K562 (cell line): ENCODE data around the gene MAB21L3. TPM values are rescaled to one million over a fixed set of nuclear protein-coding genes. Genes with fewer than 3 reads are reported as not detected.

Experiments used
- ATAC-seq: fragments of 200-7000 bp; cut with Tn5 transposase; 3 replicates; pipeline ENCODE4 v1.9.1; 2020; ENCODE audit warnings: moderate library complexity
- BruUV-seq: library from RNA; stranded (reverse); fragments of 400-500 nt; replicated peaks from 2 replicates; lab custom pipeline; 2021; lab: Mats Ljungman, UMichigan
- CTCF ChIA-PET: fragments of 300-600 bp; formaldehyde crosslinking; extraction: SDS; loops from one replicate; lab custom pipeline; 2021; ENCODE audit warnings: low intra/inter-chr PET ratio; lab: Yijun Ruan, JAX
- POLR2A ChIA-PET: fragments of 300-600, 350-650 bp; sonication (Branson Sonifier 250); formaldehyde crosslinking; extraction: SDS; loops from one replicate; lab custom pipeline; 2021; ENCODE audit warnings: antibody characterized with exemption, inconsistent platforms; lab: Yijun Ruan, JAX
- DNase-seq, 4 experiments: peaks; one replicate each; pipeline versions ENCODE4 v3.0.0 to v3.0.0-alpha.2; 2011 to 2018; ENCODE audit warnings: low spot score in 3 of 4, mixed read lengths in 3 of 4; ENCODE audit errors: extremely low read depth in 1 of 4
- FAIRE-seq: peaks from 2 replicates; lab custom pipeline; 2011; peaks lifted over from hg19 to GRCh38; lab: Jason Lieb, UNC
- H2AFZ ChIP-seq: 2 replicates; pipeline ENCODE4 v1.6.0; 2011; ENCODE audit warnings: low read depth, low read length, control low read depth, inconsistent platforms
- H3K27ac ChIP-seq: fragments of 200-600 bp; 3 replicates; pipeline ENCODE4 v1.8.0; 2011; ENCODE audit warnings: low read depth, mild to moderate bottlenecking, control low read depth, inconsistent platforms, low read length, moderate library complexity, mixed read lengths; ENCODE audit errors: extremely low read depth
- H3K27me3 ChIP-seq, 2 experiments: fragments of 300-600 bp in 1 of 2; 2 replicates in 1 of 2; 3 replicates in 1 of 2; pipeline versions ENCODE4 v1.6.0 to v1.8.0; 2011; ENCODE audit warnings: inconsistent platforms in 2 of 2, low read length in 2 of 2, mild to moderate bottlenecking in 1 of 2, mixed read lengths in 1 of 2, moderate library complexity in 1 of 2; ENCODE audit not compliant: control insufficient read depth in 2 of 2, insufficient read depth in 2 of 2
- H3K36me3 ChIP-seq: fragments of 300-600 bp; 3 replicates; pipeline ENCODE4 v1.8.0; 2011; ENCODE audit warnings: mild to moderate bottlenecking, low read length, inconsistent platforms; ENCODE audit not compliant: control insufficient read depth, insufficient read depth
- H3K4me1 ChIP-seq, 2 experiments: fragments of 200-600 bp in 1 of 2; replicated peaks in 1 of 2; 2 replicates in 1 of 2; 3 replicates in 1 of 2; pipeline versions ENCODE4 v1.5.1 to v1.8.0; 2011; ENCODE audit warnings: inconsistent platforms in 2 of 2, low read length in 2 of 2, mild to moderate bottlenecking in 1 of 2, mixed read lengths in 1 of 2, moderate library complexity in 1 of 2; ENCODE audit not compliant: control insufficient read depth in 2 of 2, insufficient read depth in 2 of 2
- H3K4me2 ChIP-seq: 2 replicates; pipeline ENCODE4 v1.6.1; 2011; ENCODE audit warnings: low read length, control low read depth, inconsistent platforms, mixed read lengths; ENCODE audit not compliant: insufficient read depth
- H3K4me3 ChIP-seq: fragments of 200-600 bp; sonication (generic), shearing (Covaris generic); 2 replicates; pipeline ENCODE4 v1.5.1; 2016; ENCODE audit warnings: control low read depth, inconsistent platforms
- H3K79me2 ChIP-seq: fragments of 200-600 bp; 3 replicates; pipeline ENCODE4 v1.8.0; 2011; ENCODE audit warnings: low read length, inconsistent platforms; ENCODE audit not compliant: control insufficient read depth, insufficient read depth
- H3K9ac ChIP-seq, 2 experiments: 2 replicates each; pipeline versions ENCODE4 v1.6.0 to v1.6.1; 2011; ENCODE audit warnings: low read depth in 2 of 2, low read length in 2 of 2, control low read depth in 1 of 2, inconsistent platforms in 1 of 2, mild to moderate bottlenecking in 1 of 2, mixed read lengths in 1 of 2; ENCODE audit not compliant: insufficient read depth in 1 of 2
- H3K9me1 ChIP-seq: one replicate; pipeline ENCODE4 v1.6.0; 2011; ENCODE audit warnings: inconsistent platforms, mild to moderate bottlenecking, low read length, moderate library complexity; ENCODE audit not compliant: control insufficient read depth, insufficient read depth
- H3K9me3 ChIP-seq: replicated peaks from 2 replicates; pipeline ENCODE4 v1.5.1; 2011; ENCODE audit warnings: low read depth, low read length, inconsistent platforms; ENCODE audit not compliant: control insufficient read depth, insufficient read depth
- H4K20me1 ChIP-seq: replicated peaks from 2 replicates; pipeline ENCODE4 v1.6.1; 2011; ENCODE audit warnings: low read length, inconsistent platforms, mixed read lengths; ENCODE audit not compliant: control insufficient read depth, insufficient read depth
- CBX8 ChIP-seq: fragments of 200-600 bp; sonication (generic); IDR thresholded peaks from 2 replicates; pipeline ENCODE4 v1.6.1; 2012; ENCODE audit warnings: borderline replicate concordance, mixed run types, low read depth, mild to moderate bottlenecking, moderate library complexity, mixed read lengths, low read length, control low read depth, inconsistent platforms; ENCODE audit not compliant: poor library complexity, severe bottlenecking; ENCODE audit errors: extremely low read depth
- ETV5 ChIP-seq: sonication (generic); formaldehyde crosslinking; IDR thresholded peaks from 2 replicates; pipeline ENCODE4 v1.4.0; 2020; ENCODE audit warnings: low read depth, mild to moderate bottlenecking, missing genetic modification reagents
- HMG20A ChIP-seq: fragments of 450-650 bp; formaldehyde crosslinking; conservative IDR thresholded peaks from 2 replicates; pipeline ENCODE4 v1.4.0; 2020; ENCODE audit warnings: mild to moderate bottlenecking, mixed read lengths
- MECOM ChIP-seq: fragments of 250-450 bp; sonication (Bioruptor Pico); IDR thresholded peaks from 2 replicates; pipeline ENCODE4 v1.8.0; 2022; ENCODE audit warnings: inconsistent platforms
- NFIX ChIP-seq: fragments of 250-450 bp; sonication (Bioruptor Pico); IDR thresholded peaks from 2 replicates; pipeline ENCODE4 v1.4.0; 2020; ENCODE audit warnings: low read depth, mild to moderate bottlenecking, moderate library complexity
- NONO ChIP-seq, 2 experiments: fragments of 200-400 bp in 1 of 2; fragments of 450-650 bp in 1 of 2; formaldehyde crosslinking in 1 of 2; IDR thresholded peaks; 2 replicates each; pipeline ENCODE4 v1.6.1; 2017; ENCODE audit warnings: low read depth in 2 of 2, mild to moderate bottlenecking in 2 of 2, moderate library complexity in 2 of 2, low read length in 1 of 2
- NR1H2 ChIP-seq: sonication (generic); formaldehyde crosslinking; IDR thresholded peaks from 2 replicates; pipeline ENCODE4 v1.4.0; 2020; ENCODE audit warnings: mild to moderate bottlenecking, missing genetic modification reagents
- SLC30A9 ChIP-seq: fragments of 250-450 bp; sonication (Bioruptor Pico); IDR thresholded peaks from 2 replicates; pipeline ENCODE4 v1.8.0; 2022; ENCODE audit warnings: mild to moderate bottlenecking, moderate library complexity
- ZBTB7A ChIP-seq: IDR thresholded peaks from 2 replicates; pipeline ENCODE4 v1.6.1; 2011; ENCODE audit warnings: low read depth, mild to moderate bottlenecking, low read length, moderate library complexity, borderline replicate concordance; ENCODE audit not compliant: control insufficient read depth
- WGBS: fragments of 100-300 bp; shearing (Covaris generic); methylation state at CpG from one replicate; pipeline ENCODE4 v1.1.6; 2016; ENCODE audit warnings: low coverage, mixed read lengths; ENCODE audit not compliant: insufficient coverage; ENCODE audit errors: missing lambda C conversion rate; 5-methylcytosine and 5-hydroxymethylcytosine counted together
- in situ Hi-C: fragments of 300-500 bp; cut with MboI; formaldehyde crosslinking; loops from 4 replicates; pipeline ENCODE4 v1.15.0; 2018; ENCODE audit warnings: inconsistent platforms, mixed read lengths
- intact Hi-C: fragments of 100-400 bp; cut with micrococcal nuclease; formaldehyde crosslinking; loops from 2 replicates; pipeline ENCODE4 v1.14.2; 2022
- polyA plus RNA-seq, 8 experiments: library from polyadenylated mRNA; depleted of rRNA in 4 of 8; stranded (reverse) in 5 of 8; unstranded in 3 of 8; fragments of >200 nt; fragmentation: Nextera tagmentation in 2 of 8; fragmentation: Illumina TruSeq in 1 of 8; extraction: Ambion mirVana in 2 of 8; extraction: Trizol in 1 of 8; gene quantifications; 2 replicates each; pipeline versions ENCODE4 v1.2.1 to v1.2.3, GENCODE V29; 2011 to 2014; ENCODE audit warnings: inconsistent platforms in 1 of 8, missing spikeins in 1 of 8
- total RNA-seq, 7 experiments: library from RNA; depleted of rRNA in 6 of 7; stranded (reverse); fragments of >200 nt in 6 of 7; fragmentation: Illumina TruSeq in 2 of 7; extraction: Trizol in 2 of 7; gene quantifications; 2 replicates each; pipeline versions ENCODE4 v1.2.1 to v1.2.3, GENCODE V29; 2011 to 2021; ENCODE audit warnings: low replicate concordance in 1 of 7
- TF ChIP-seq, protein P1 (sequence below): fragments of 450-650 bp; IDR thresholded peaks from 2 replicates; pipeline ENCODE4 v1.6.1; 2018; ENCODE audit not compliant: partially characterized antibody

Gene MAB21L3
- total and polyA plus RNA-seq, 9 of the 15 experiments (the other 6 are each of a cell fraction or from before 2014, with no cell fraction given): not detected

DNA sequence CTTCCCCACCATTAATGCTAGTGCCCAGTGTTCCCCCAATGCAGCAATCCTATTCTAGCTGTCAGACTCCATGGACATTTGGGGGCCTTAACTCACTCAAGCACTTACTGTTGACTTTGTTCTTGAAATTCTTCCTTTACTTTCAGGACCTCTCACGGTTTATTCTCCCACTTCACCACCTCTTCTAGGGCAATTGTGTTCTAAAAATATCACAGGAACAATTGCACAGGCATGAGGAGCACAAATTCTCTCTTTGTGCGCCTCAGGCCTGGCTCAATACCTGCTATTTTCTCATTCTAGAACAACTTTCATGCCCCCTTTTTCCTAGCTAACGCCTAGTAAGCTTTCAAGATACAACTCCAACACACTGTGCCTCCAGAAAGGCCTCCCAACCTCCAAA is 7.3 kb downstream of the MAB21L3 start:
- Histone ChIP-seq H2AFZ (no peak overlapping the region), H4K20me1 (no peaks in the 10 kb centered on the region), H3K4me1 (no peaks in the 10 kb centered on the region), H3K36me3 (no peaks in the 10 kb centered on the region), H3K79me2 (no peaks in the 10 kb centered on the region), H3K9me3 (no peaks in the 10 kb centered on the region; the same call in 1 of the 2 replicates), H3K27ac (no peak overlapping the region), H3K4me2 (no peak overlapping the region), H3K27me3 (peaks cover 8 to 13% of the 10 kb centered on the region in 2 experiments; a peak in 4 of 5 replicates), H3K9me1 (no peaks in the 10 kb centered on the region), H3K9ac (no peak overlapping the region), H3K4me3 (no peak overlapping the region)
- POLR2A ChIA-PET: interaction anchor here (0.6 kb wide), 1 partner anchor 380 kb away, joined by 3 read pairs; no protein-coding TSS in a partner anchor
- intact Hi-C loops (no loop called here), in situ Hi-C loops (no loop called here)
- 0% methylated on average over 3 of the region's 3 CpGs for WGBS
- ATAC-seq (no peak), FAIRE-seq (no peak), DNase-seq (no peak)
- TF ChIP-seq NFIX (CRISPR knock-in tag) (no peak), SLC30A9 (no peak), MECOM (CRISPR knock-in tag) (no peak), CBX8 (no peak), HMG20A (CRISPR knock-in tag) (no peak), NONO (IDR thresholded peaks at IDR 0.05; ENCODE audit: low read depth in 2 of 2, low read length in 1 of 2) (no peak), ETV5 (no peak), ZBTB7A (no peak), NR1H2 (CRISPR knock-in tag) (no peak)
- TF ChIP-seq, protein P1, sequence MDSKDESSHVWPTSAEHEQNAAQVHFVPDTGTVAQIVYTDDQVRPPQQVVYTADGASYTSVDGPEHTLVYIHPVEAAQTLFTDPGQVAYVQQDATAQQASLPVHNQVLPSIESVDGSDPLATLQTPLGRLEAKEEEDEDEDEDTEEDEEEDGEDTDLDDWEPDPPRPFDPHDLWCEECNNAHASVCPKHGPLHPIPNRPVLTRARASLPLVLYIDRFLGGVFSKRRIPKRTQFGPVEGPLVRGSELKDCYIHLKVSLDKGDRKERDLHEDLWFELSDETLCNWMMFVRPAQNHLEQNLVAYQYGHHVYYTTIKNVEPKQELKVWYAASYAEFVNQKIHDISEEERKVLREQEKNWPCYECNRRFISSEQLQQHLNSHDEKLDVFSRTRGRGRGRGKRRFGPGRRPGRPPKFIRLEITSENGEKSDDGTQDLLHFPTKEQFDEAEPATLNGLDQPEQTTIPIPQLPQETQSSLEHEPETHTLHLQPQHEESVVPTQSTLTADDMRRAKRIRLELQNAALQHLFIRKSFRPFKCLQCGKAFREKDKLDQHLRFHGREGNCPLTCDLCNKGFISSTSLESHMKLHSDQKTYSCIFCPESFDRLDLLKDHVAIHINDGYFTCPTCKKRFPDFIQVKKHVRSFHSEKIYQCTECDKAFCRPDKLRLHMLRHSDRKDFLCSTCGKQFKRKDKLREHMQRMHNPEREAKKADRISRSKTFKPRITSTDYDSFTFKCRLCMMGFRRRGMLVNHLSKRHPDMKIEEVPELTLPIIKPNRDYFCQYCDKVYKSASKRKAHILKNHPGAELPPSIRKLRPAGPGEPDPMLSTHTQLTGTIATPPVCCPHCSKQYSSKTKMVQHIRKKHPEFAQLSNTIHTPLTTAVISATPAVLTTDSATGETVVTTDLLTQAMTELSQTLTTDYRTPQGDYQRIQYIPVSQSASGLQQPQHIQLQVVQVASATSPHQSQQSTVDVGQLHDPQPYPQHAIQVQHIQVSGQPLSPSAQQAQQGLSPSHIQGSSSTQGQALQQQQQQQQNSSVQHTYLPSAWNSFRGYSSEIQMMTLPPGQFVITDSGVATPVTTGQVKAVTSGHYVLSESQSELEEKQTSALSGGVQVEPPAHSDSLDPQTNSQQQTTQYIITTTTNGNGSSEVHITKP: no peak
- BruUV-seq: no TSS peak
- CTCF ChIA-PET: no interaction called here
